Breast epithelium (tissue), 4 donors: ENCODE results near the gene NAT16. TPM values are rescaled to one million over a fixed set of nuclear protein-coding genes. Genes with fewer than 3 reads are reported as not detected.

Experiments
- DNase-seq, 2 donors: peaks; one replicate each; pipeline ENCODE4 v3.0.0-alpha.2; 2019; ENCODE audit warnings: low spot score in 2 of 2
- H3K27ac ChIP-seq, 2 donors: fragments of 200-600 bp; sonication (generic) in 1 of 2; one replicate each; pipeline ENCODE4 v1.5.1; 2016 to 2019; ENCODE audit warnings: mild to moderate bottlenecking in 1 of 2
- H3K27me3 ChIP-seq, 2 donors: fragments of 200-600 bp; sonication (generic) in 1 of 2; one replicate each; pipeline versions ENCODE4 v1.5.1 to v1.6.0; 2017 to 2019; ENCODE audit warnings: control low read depth in 1 of 2, mild to moderate bottlenecking in 1 of 2
- H3K36me3 ChIP-seq: fragments of 200-600 bp; one replicate; pipeline ENCODE4 v1.5.1; 2019
- H3K4me1 ChIP-seq, 2 donors: fragments of 200-600 bp; sonication (generic); one replicate each; pipeline ENCODE4 v1.5.1; 2016 to 2019; ENCODE audit warnings: control low read depth in 1 of 2
- H3K4me3 ChIP-seq, 3 donors: fragments of 200-600 bp; sonication (generic); 1 replicate in 2 of 3; 2 replicates in 1 of 3; pipeline ENCODE4 v1.5.1; 2016 to 2019; ENCODE audit warnings: mild to moderate bottlenecking in 3 of 3, moderate library complexity in 2 of 3
- H3K9me3 ChIP-seq, 2 donors: fragments of 200-600 bp; sonication (generic) in 1 of 2; one replicate each; pipeline ENCODE4 v1.5.1; 2016 to 2019; ENCODE audit warnings: control low read depth in 1 of 2
- POLR2A ChIP-seq: fragments of 450-650 bp; IDR thresholded peaks from one replicate; pipeline ENCODE4 v1.6.1; 2016; ENCODE audit warnings: antibody characterized with exemption, mild to moderate bottlenecking, moderate library complexity
- POLR2AphosphoS5 ChIP-seq, 3 donors: sonication (generic); formaldehyde crosslinking; IDR thresholded peaks; one replicate each; pipeline ENCODE4 v1.6.1; 2017; ENCODE audit warnings: antibody characterized with exemption in 3 of 3
- intact Hi-C: fragments of 100-400 bp; cut with DNase I; formaldehyde crosslinking; loops from one replicate; pipeline ENCODE4 v1.15.1; 2023; ENCODE audit warnings: low total_unique reads
- total RNA-seq, 3 donors: library from RNA; depleted of rRNA; stranded (reverse); fragments of >200 nt; gene quantifications; one replicate each; pipeline ENCODE4 v1.1.0, GENCODE V29; 2016
- TF ChIP-seq, protein P1 (sequence below), 3 donors: fragments of 450-650 bp; IDR thresholded peaks; one replicate each; pipeline ENCODE4 v1.5.1; 2016 to 2017; ENCODE audit warnings: antibody characterized with exemption in 3 of 3, mild to moderate bottlenecking in 3 of 3, moderate library complexity in 3 of 3

The NAT16 gene
- total RNA-seq, 3 donors from 2014 or later: not detected

- intact Hi-C loops: no loop called here
- peaks cover 21 to 95% of the 10 kb centered on the region in 2 donors for H3K27me3 ChIP-seq
- no peak overlapping the region for H3K27ac ChIP-seq
- no peaks in the 10 kb centered on the region for H3K9me3 ChIP-seq
- no peak overlapping the region for H3K4me3 ChIP-seq
- TF ChIP-seq, protein P1, sequence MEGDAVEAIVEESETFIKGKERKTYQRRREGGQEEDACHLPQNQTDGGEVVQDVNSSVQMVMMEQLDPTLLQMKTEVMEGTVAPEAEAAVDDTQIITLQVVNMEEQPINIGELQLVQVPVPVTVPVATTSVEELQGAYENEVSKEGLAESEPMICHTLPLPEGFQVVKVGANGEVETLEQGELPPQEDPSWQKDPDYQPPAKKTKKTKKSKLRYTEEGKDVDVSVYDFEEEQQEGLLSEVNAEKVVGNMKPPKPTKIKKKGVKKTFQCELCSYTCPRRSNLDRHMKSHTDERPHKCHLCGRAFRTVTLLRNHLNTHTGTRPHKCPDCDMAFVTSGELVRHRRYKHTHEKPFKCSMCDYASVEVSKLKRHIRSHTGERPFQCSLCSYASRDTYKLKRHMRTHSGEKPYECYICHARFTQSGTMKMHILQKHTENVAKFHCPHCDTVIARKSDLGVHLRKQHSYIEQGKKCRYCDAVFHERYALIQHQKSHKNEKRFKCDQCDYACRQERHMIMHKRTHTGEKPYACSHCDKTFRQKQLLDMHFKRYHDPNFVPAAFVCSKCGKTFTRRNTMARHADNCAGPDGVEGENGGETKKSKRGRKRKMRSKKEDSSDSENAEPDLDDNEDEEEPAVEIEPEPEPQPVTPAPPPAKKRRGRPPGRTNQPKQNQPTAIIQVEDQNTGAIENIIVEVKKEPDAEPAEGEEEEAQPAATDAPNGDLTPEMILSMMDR (IDR thresholded peaks at IDR 0.05): no peak
- no peak for TF ChIP-seq POLR2A
- no peak for TF ChIP-seq POLR2AphosphoS5 (IDR thresholded peaks at IDR 0.05)
- H3K4me1 ChIP-seq: peaks cover 0 to 9% of the 10 kb centered on the region in 2 donors
- no peak for DNase-seq
- no peaks in the 10 kb centered on the region for H3K36me3 ChIP-seq
Observed at GRCh38 chr7:101174322-101174854, 5.7 kb downstream of the NAT16 start.

DNA sequence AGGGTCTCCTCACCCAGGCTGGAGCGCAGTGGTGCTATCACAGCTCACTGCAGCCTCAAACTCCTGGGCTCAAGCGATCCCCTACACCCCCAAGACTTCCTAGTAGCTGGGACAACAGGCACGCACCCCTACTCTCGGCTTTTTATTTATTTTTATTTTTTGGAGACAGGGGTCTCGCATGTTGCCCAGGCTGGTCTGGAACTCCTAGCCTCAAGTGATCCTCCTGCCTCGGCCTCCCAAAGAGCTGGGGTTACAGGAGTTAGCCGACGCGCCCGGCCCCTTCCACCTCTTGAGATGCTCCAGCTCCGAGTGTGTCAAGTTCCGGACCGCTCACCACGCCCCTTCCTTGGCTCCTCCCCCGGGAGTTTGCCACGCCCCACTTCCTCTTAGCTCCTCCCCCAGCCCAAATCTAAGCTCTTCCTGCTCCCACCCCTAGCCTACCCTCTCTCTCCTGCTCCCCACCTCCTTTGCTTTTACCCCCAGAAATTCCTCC lies 6.3 kb downstream of the NAT16 start:
- no peaks in the 10 kb centered on the region for H3K36me3 ChIP-seq
- TF ChIP-seq POLR2A (no peak), POLR2AphosphoS5 (IDR thresholded peaks at IDR 0.05) (no peak)
- no peak overlapping the region for H3K27ac ChIP-seq
- peaks cover 0 to 9% of the 10 kb centered on the region in 2 donors for H3K4me1 ChIP-seq
- intact Hi-C loops: no loop called here
- H3K9me3 ChIP-seq: no peaks in the 10 kb centered on the region
- H3K4me3 ChIP-seq: peak overlapping the region in 1 of 3 donors; percentile 53
- DNase-seq: no peak
- peaks cover 23 to 95% of the 10 kb centered on the region in 2 donors for H3K27me3 ChIP-seq

DNA sequence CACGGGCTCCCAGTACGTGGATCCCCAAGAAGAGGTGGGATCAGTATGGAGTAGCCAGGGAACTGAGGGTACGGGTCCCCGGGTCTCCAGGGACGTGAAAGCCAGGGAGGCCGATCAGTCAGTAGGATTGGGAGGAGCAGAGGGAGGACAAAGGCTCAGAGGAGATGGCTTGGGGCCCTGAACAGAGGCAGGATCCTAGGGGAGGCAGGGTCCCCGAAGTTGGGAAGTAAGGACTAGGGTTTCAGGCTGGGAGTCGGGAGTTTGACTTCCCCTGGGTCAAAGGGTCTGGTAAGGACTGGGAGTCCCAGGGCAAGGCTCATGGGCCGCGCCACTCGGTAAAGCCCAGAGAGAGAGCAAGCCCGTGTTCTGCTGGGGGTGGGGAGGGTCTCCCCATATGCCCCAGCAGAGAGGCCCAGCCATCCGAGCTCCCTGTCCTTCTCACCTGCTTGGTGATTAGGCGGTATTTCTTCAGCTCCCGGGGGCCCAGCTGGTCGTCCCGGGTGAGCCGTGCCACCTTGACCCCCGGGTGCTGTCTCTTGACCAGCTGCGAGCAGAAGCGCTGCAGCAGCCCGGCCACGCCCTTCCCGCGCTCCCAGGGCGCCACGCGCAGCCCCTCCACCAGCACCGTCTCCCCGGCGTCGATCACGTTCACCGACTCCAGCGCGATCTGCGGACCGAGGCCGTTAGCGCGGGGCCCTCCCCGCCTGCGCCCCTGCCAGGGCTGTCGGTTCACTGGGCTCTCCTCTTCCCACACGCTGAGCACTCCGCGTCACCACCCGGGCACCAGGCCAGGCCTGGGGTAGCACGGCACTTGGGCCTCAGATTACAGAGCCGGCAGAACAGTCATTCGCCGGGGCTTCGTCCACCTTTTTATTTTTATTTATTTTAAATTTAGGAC lies 7.0 kb downstream of the NAT16 start:
- peaks cover 26 to 97% of the 10 kb centered on the region in 2 donors for H3K27me3 ChIP-seq
- intact Hi-C loops: no loop called here
- H3K4me1 ChIP-seq: peaks cover 0 to 9% of the 10 kb centered on the region in 2 donors
- TF ChIP-seq POLR2AphosphoS5 (IDR thresholded peaks at IDR 0.05): no peak
- no peak for TF ChIP-seq POLR2A
- TF ChIP-seq, protein P1 (IDR thresholded peaks at IDR 0.05): no peak
- H3K4me3 ChIP-seq: peak overlapping the region in 2 of 3 donors; percentile 15 to 53
- DNase-seq: peak in 1 of 2 donors; percentile 31
- no peaks in the 10 kb centered on the region for H3K36me3 ChIP-seq
- H3K9me3 ChIP-seq: no peaks in the 10 kb centered on the region
- H3K27ac ChIP-seq: no peak overlapping the region

- peaks cover 0 to 9% of the 10 kb centered on the region in 2 donors for H3K4me1 ChIP-seq
- H3K27me3 ChIP-seq: peaks cover 26 to 97% of the 10 kb centered on the region in 2 donors
Observed at GRCh38 chr7:101172005-101172853, 7.9 kb downstream of the NAT16 start.

DNA sequence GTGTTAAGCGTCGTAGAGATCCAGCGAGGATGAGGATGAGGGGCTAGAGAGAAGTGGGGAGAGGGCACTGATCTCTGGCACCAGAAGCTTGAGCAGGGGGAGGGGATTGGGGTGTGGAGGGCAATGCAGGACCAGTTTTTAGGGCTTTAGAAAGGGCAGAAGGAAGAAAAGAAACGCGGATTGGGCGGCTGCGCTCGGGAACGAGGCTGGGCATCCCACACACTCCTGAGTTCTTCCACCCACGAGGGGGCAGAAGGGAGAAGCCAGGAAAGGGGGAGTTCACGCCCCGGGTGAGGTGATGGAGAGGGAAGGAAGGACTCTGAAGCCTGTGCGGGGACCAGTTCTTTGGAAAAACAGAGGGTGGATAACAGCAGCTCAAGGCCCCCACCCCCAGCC lies 8.7 kb downstream of the NAT16 start:
- H3K4me3 ChIP-seq: no peak overlapping the region
- no peak for DNase-seq
- H3K4me1 ChIP-seq: peaks cover 0 to 9% of the 10 kb centered on the region in 2 donors
- H3K36me3 ChIP-seq: no peaks in the 10 kb centered on the region
- no peak overlapping the region for H3K27ac ChIP-seq
- TF ChIP-seq POLR2A (no peak), POLR2AphosphoS5 (IDR thresholded peaks at IDR 0.05) (no peak)
- TF ChIP-seq, protein P1 (IDR thresholded peaks at IDR 0.05): no peak
- H3K9me3 ChIP-seq: no peaks in the 10 kb centered on the region
- peaks cover 26 to 97% of the 10 kb centered on the region in 2 donors for H3K27me3 ChIP-seq
- intact Hi-C loops: no loop called here

More at GRCh38 chr7:101172005-101172853, 7.9 kb downstream of the NAT16 start:
- H3K4me3 ChIP-seq: peak overlapping the region in 1 of 3 donors; percentile 53
- TF ChIP-seq POLR2AphosphoS5 (IDR thresholded peaks at IDR 0.05) (no peak), POLR2A (no peak)
- TF ChIP-seq, protein P1 (IDR thresholded peaks at IDR 0.05): no peak
- no peaks in the 10 kb centered on the region for H3K36me3 ChIP-seq
- H3K9me3 ChIP-seq: no peaks in the 10 kb centered on the region
- DNase-seq: no peak
- intact Hi-C loops: no loop called here
- H3K27ac ChIP-seq: no peak overlapping the region
